Gastrocnemius medialis (tissue), 4 donors: ENCODE data around the gene EIPR1.

Experiments used
- CTCF ChIP-seq, 5 experiments: fragments of 450-650 bp in 3 of 5; fragments of 200-600 bp in 2 of 5; sonication (generic) in 2 of 5; IDR thresholded peaks in 4 of 5; conservative IDR thresholded peaks in 1 of 5; 1 replicate in 4 of 5; 2 replicates in 1 of 5; pipeline ENCODE4 v1.5.1; 2016 to 2019; ENCODE audit warnings: antibody characterized with exemption in 5 of 5, mild to moderate bottlenecking in 3 of 5, moderate library complexity in 3 of 5
- POLR2A ChIP-seq, 2 donors: fragments of 450-650 bp; IDR thresholded peaks; one replicate each; pipeline ENCODE4 v1.6.1; 2017; ENCODE audit warnings: antibody characterized with exemption in 2 of 2, mild to moderate bottlenecking in 2 of 2, moderate library complexity in 2 of 2

DNA sequence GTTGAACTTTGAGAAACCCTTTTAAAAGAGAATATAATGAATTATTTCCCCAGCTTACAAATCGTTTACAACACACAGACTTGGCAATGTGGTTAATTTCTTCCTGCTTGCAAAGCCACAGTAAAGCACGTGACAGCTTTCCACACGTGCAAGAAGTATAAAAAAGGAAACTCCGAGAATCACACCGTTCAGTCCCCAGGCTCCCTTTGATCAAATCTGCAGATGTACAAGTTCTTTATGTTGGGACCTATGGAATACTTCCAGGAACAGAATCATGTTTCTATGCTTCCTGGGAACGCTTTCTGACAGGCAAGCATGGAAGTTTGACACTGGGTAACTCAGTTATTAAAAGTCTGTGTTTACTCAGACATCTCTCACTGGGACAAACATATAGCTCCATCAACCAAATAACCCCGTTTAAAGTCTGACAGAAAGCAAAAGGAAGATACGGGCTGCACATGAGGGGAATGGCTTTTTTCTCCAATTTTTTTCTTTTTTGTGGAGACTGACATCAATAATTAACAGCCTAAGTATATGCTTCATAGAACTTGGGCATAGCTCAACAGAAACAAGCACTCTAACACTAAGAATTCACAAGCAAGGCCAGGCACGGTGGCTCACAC is 134.8 kb downstream of the EIPR1 start:
- TF ChIP-seq CTCF (IDR thresholded peaks at IDR 0.05 in 4 of 5, conservative IDR thresholded peaks at IDR 0.05 in 1 of 5) (no peak), POLR2A (IDR thresholded peaks at IDR 0.05) (no peak)
